Neuronal stem cell (in vitro differentiated cells): ENCODE results near the gene RESF1.
"Not testable (repeated sequence)": the region's sequence is repeated elsewhere in the genome, so short reads cannot be mapped to it uniquely, and the experiment has no call there.

Source experiments
- DNase-seq: peaks from one replicate; pipeline ENCODE4 v3.0.0-alpha.2; 2013; ENCODE audit warnings: low spot score
- H2AFZ ChIP-seq: one replicate; pipeline ENCODE4 v1.6.1; 2013; ENCODE audit warnings: mild to moderate bottlenecking, low read length, inconsistent platforms
- H2AK5ac ChIP-seq: 2 replicates; pipeline ENCODE4 v1.6.1; 2013; ENCODE audit warnings: low read depth, mild to moderate bottlenecking, inconsistent platforms, low read length, moderate library complexity, mixed read lengths
- H2BK120ac ChIP-seq: 2 replicates; pipeline ENCODE4 v1.6.1; 2013; ENCODE audit warnings: low read depth, mild to moderate bottlenecking, inconsistent platforms, low read length, moderate library complexity, mixed read lengths
- H2BK12ac ChIP-seq: one replicate; pipeline ENCODE4 v1.6.1; 2013; ENCODE audit warnings: low read length, inconsistent platforms
- H2BK15ac ChIP-seq: 2 replicates; pipeline ENCODE4 v1.6.1; 2013; ENCODE audit warnings: mild to moderate bottlenecking, low read length, inconsistent platforms, mixed read lengths
- H2BK5ac ChIP-seq: one replicate; pipeline ENCODE4 v1.6.1; 2013; ENCODE audit warnings: inconsistent platforms, mild to moderate bottlenecking, low read length, moderate library complexity
- H3K14ac ChIP-seq: one replicate; pipeline ENCODE4 v1.6.1; 2013; ENCODE audit warnings: low read length, inconsistent platforms
- H3K18ac ChIP-seq: 2 replicates; pipeline ENCODE4 v1.6.1; 2013; ENCODE audit warnings: low read length, inconsistent platforms
- H3K23ac ChIP-seq: 2 replicates; pipeline ENCODE4 v1.6.1; 2013; ENCODE audit warnings: low read depth, mild to moderate bottlenecking, mixed read lengths, low read length, inconsistent platforms; ENCODE audit not compliant: poor library complexity
- H3K27ac ChIP-seq: replicated peaks from 3 replicates; pipeline ENCODE4 v1.5.1; 2013; ENCODE audit warnings: low read length, inconsistent platforms
- H3K27me3 ChIP-seq, 3 experiments: 2 replicates each; pipeline ENCODE4 v1.6.1; 2013; ENCODE audit warnings: low read length in 3 of 3, mild to moderate bottlenecking in 2 of 3, inconsistent platforms in 1 of 3, low read depth in 1 of 3, mixed read lengths in 1 of 3, moderate library complexity in 1 of 3; ENCODE audit not compliant: control insufficient read depth in 3 of 3, insufficient read depth in 3 of 3
- H3K36me3 ChIP-seq, 2 donors: replicated peaks in 1 of 2; 2 replicates each; pipeline ENCODE4 v1.6.1; 2013; ENCODE audit warnings: low read length in 2 of 2; ENCODE audit not compliant: control insufficient read depth in 2 of 2, insufficient read depth in 2 of 2
- H3K4ac ChIP-seq: 2 replicates; pipeline ENCODE4 v1.6.1; 2013; ENCODE audit warnings: inconsistent platforms, mild to moderate bottlenecking, low read length, moderate library complexity
- H3K4me1 ChIP-seq, 2 donors: 1 replicate in 1 of 2; 2 replicates in 1 of 2; pipeline ENCODE4 v1.6.1; 2013; ENCODE audit warnings: low read length in 2 of 2, low read depth in 1 of 2; ENCODE audit not compliant: control insufficient read depth in 2 of 2, insufficient read depth in 1 of 2
- H3K4me2 ChIP-seq: one replicate; pipeline ENCODE4 v1.6.1; 2013; ENCODE audit warnings: mild to moderate bottlenecking, low read length, inconsistent platforms; ENCODE audit not compliant: insufficient read depth, poor library complexity, severe bottlenecking
- H3K4me3 ChIP-seq, 2 donors: 2 replicates each; pipeline ENCODE4 v1.5.1; 2013; ENCODE audit warnings: low read length in 2 of 2, mild to moderate bottlenecking in 2 of 2, inconsistent platforms in 1 of 2, moderate library complexity in 1 of 2
- H3K79me1 ChIP-seq: one replicate; pipeline ENCODE4 v1.6.1; 2013; ENCODE audit warnings: low read depth, mild to moderate bottlenecking, inconsistent platforms, low read length, moderate library complexity
- H3K9ac ChIP-seq: one replicate; pipeline ENCODE4 v1.6.1; 2013; ENCODE audit warnings: mild to moderate bottlenecking, low read depth, low read length, inconsistent platforms; ENCODE audit not compliant: poor library complexity
- H3K9me3 ChIP-seq, 2 donors: replicated peaks in 1 of 2; 2 replicates each; pipeline versions ENCODE3 to v1.6.1; 2013; ENCODE audit warnings: low read length in 2 of 2, mild to moderate bottlenecking in 2 of 2, inconsistent platforms in 1 of 2, low read depth in 1 of 2, mixed read lengths in 1 of 2, moderate library complexity in 1 of 2; ENCODE audit not compliant: control insufficient read depth in 2 of 2, insufficient read depth in 1 of 2
- H4K8ac ChIP-seq: one replicate; pipeline ENCODE4 v1.6.1; 2013; ENCODE audit warnings: low read depth, mild to moderate bottlenecking, inconsistent platforms, low read length, moderate library complexity
- H4K91ac ChIP-seq: one replicate; pipeline ENCODE4 v1.6.1; 2013; ENCODE audit warnings: low read length, low read depth, mild to moderate bottlenecking, inconsistent platforms; ENCODE audit not compliant: poor library complexity
- WGBS, 2 donors: extraction: QIAGEN DNeasy Blood & Tissue Kit; methylation state at CpG; one replicate each; pipeline ENCODE4 v1.1.7; 2013; ENCODE audit warnings: missing lambda C conversion rate in 2 of 2, mixed read lengths in 1 of 2; ENCODE audit not compliant: insufficient read length in 2 of 2, insufficient replicate concordance in 1 of 2; ENCODE audit errors: extremely low coverage in 2 of 2; 5-methylcytosine and 5-hydroxymethylcytosine counted together

The RESF1 gene

GRCh38 chr12:31931796-31932715 is 27.2 kb upstream of the RESF1 start:
- no peak for DNase-seq
- no peak overlapping the region for H2BK15ac ChIP-seq
- no peaks in the 10 kb centered on the region for H3K4me1 ChIP-seq
- H4K91ac ChIP-seq = no peak overlapping the region
- peaks cover 0 to 3% of the 10 kb centered on the region in 2 donors for H3K9me3 ChIP-seq
- no peak overlapping the region for H2BK120ac ChIP-seq
- H2AK5ac ChIP-seq = no peak overlapping the region
- H2BK12ac ChIP-seq = no peak overlapping the region
- no peak overlapping the region for H3K4me2 ChIP-seq
- H4K8ac ChIP-seq = no peak overlapping the region
- no peak overlapping the region for H3K23ac ChIP-seq
- no peak overlapping the region for H3K4me3 ChIP-seq
- H3K9ac ChIP-seq = no peak overlapping the region
- H3K4ac ChIP-seq = no peak overlapping the region
- no peaks in the 10 kb centered on the region for H3K27me3 ChIP-seq
- H3K36me3 ChIP-seq = no peaks in the 10 kb centered on the region
- WGBS, 2 donors = no CpG with 5 or more reads among the region's 7 CpGs
- no peaks in the 10 kb centered on the region for H3K79me1 ChIP-seq
- H2BK5ac ChIP-seq = no peak overlapping the region
- no peak overlapping the region for H3K14ac ChIP-seq
- H2AFZ ChIP-seq = no peak overlapping the region
- no peak overlapping the region for H3K18ac ChIP-seq
- H3K27ac ChIP-seq = no peak overlapping the region

- H3K27me3 ChIP-seq = no peaks in the 10 kb centered on the region
- no peak overlapping the region for H3K18ac ChIP-seq
- no peak overlapping the region for H4K91ac ChIP-seq
- no peak overlapping the region for H3K9ac ChIP-seq
- no CpG with 5 or more reads among the region's 4 CpGs for WGBS, 2 donors
- no peak overlapping the region for H3K4me2 ChIP-seq
- no peaks in the 10 kb centered on the region for H3K79me1 ChIP-seq
- no peak overlapping the region for H3K14ac ChIP-seq
- H2BK15ac ChIP-seq = no peak overlapping the region
- no peak overlapping the region for H3K27ac ChIP-seq
- H3K4ac ChIP-seq = no peak overlapping the region
- H4K8ac ChIP-seq = no peak overlapping the region
- no peaks in the 10 kb centered on the region for H3K36me3 ChIP-seq
- H2BK12ac ChIP-seq = no peak overlapping the region
- H2BK120ac ChIP-seq = no peak overlapping the region
- no peaks in the 10 kb centered on the region for H3K4me1 ChIP-seq
- DNase-seq = no peak
- no peak overlapping the region for H2AFZ ChIP-seq
- no peak overlapping the region for H3K23ac ChIP-seq
- no peak overlapping the region for H2BK5ac ChIP-seq
- H3K9me3 ChIP-seq = no peaks in the 10 kb centered on the region
- no peak overlapping the region for H3K4me3 ChIP-seq
- H2AK5ac ChIP-seq = no peak overlapping the region
Measured at GRCh38 chr12:31944299-31944698, 14.9 kb upstream of the RESF1 start.

- no peak overlapping the region for H3K4ac ChIP-seq
- no peak overlapping the region for H3K23ac ChIP-seq
- no peak overlapping the region for H3K9ac ChIP-seq
- H3K4me3 ChIP-seq = no peak overlapping the region
- WGBS, 2 donors = no CpG with 5 or more reads among the region's 6 CpGs
- H3K4me1 ChIP-seq = no peaks in the 10 kb centered on the region
- H3K9me3 ChIP-seq = no peaks in the 10 kb centered on the region
- H3K18ac ChIP-seq = no peak overlapping the region
- H3K4me2 ChIP-seq = no peak overlapping the region
- H3K79me1 ChIP-seq = no peaks in the 10 kb centered on the region
- no peaks in the 10 kb centered on the region for H3K27me3 ChIP-seq
- H2AK5ac ChIP-seq = no peak overlapping the region
- no peak overlapping the region for H2AFZ ChIP-seq
- no peak overlapping the region for H4K91ac ChIP-seq
- H2BK120ac ChIP-seq = no peak overlapping the region
- H3K36me3 ChIP-seq = no peaks in the 10 kb centered on the region
- H2BK15ac ChIP-seq = no peak overlapping the region
- H4K8ac ChIP-seq = no peak overlapping the region
- no peak for DNase-seq
- H3K14ac ChIP-seq = no peak overlapping the region
- H2BK12ac ChIP-seq = no peak overlapping the region
- H2BK5ac ChIP-seq = no peak overlapping the region
- no peak overlapping the region for H3K27ac ChIP-seq
Measured at GRCh38 chr12:31947971-31948370, 11.2 kb upstream of the RESF1 start.

GRCh38 chr12:31948697-31949359 is 10.4 kb upstream of the RESF1 start:
- H2BK120ac ChIP-seq, H3K4me2 ChIP-seq: not testable (repeated sequence)

More at GRCh38 chr12:31948697-31949359, 10.4 kb upstream of the RESF1 start:
- H3K27ac ChIP-seq, H3K4ac ChIP-seq, DNase-seq, H3K79me1 ChIP-seq, H2AK5ac ChIP-seq, H3K4me3 ChIP-seq, H3K18ac ChIP-seq, H2AFZ ChIP-seq, H3K9me3 ChIP-seq, H3K14ac ChIP-seq, H3K9ac ChIP-seq, H3K23ac ChIP-seq, H2BK15ac ChIP-seq, H4K8ac ChIP-seq, H3K36me3 ChIP-seq, H4K91ac ChIP-seq, H3K27me3 ChIP-seq, H3K4me1 ChIP-seq, H2BK12ac ChIP-seq, H2BK5ac ChIP-seq: not testable (repeated sequence)
- no CpG with 5 or more reads among the region's 3 CpGs for WGBS, 2 donors
